ENCODE measurements around the gene SPEG.

SPEG gene

DNA sequence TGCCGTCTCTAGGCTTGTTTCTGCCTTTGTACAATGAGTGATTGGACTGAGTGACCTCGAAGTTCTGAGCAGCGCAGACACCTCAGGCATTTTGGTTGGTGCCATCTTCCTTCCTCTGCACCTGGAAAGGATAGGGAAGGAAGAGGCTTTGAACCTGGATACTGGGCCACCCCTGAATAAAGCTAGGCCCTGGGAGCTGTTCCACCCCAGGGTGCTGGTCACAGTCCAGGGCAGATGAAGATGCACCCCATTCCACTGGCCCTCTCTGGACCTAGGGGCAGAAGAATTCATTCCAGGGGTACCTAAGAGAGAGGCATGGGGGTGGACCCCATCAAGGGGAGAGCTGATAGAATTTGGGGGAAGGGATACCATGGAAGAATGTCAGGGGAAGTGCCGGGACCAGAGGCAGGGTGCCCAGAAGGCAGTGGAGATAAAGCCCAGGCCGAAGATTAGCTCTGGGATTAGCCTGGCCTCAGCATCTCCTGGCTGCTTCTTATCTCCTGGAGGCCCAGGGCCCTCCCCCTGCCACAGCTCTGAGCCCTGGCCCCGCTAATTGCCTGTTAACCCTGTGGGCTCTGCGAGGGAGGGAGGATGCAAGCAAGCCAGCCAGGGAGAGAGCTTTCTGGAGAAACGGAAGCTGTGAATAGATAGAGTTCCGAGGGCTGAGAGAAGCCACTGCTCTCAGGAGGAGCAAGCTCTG is 91.0 kb downstream of the SPEG start:
- peaks cover 43% of the 10 kb centered on the region for H3K27me3 ChIP-seq (replicated peaks; ENCODE audit: control insufficient read depth, insufficient read depth, low read length)
- H3K36me3 ChIP-seq (ENCODE audit: control insufficient read depth, insufficient read depth, low read length, severe bottlenecking) = no peaks in the 10 kb centered on the region
- no peak for DNase-seq (ENCODE audit: low read depth)
- H3K4me3 ChIP-seq (ENCODE audit: low read length) = no peak overlapping the region
- H3K4me1 ChIP-seq (ENCODE audit: control insufficient read depth, insufficient read depth, low read length) = peaks cover 14% of the 10 kb centered on the region
- H3K9me3 ChIP-seq (ENCODE audit: control insufficient read depth, low read length) = no peaks in the 10 kb centered on the region
- no peak overlapping the region for H3K9ac ChIP-seq (ENCODE audit: low read length)

DNA sequence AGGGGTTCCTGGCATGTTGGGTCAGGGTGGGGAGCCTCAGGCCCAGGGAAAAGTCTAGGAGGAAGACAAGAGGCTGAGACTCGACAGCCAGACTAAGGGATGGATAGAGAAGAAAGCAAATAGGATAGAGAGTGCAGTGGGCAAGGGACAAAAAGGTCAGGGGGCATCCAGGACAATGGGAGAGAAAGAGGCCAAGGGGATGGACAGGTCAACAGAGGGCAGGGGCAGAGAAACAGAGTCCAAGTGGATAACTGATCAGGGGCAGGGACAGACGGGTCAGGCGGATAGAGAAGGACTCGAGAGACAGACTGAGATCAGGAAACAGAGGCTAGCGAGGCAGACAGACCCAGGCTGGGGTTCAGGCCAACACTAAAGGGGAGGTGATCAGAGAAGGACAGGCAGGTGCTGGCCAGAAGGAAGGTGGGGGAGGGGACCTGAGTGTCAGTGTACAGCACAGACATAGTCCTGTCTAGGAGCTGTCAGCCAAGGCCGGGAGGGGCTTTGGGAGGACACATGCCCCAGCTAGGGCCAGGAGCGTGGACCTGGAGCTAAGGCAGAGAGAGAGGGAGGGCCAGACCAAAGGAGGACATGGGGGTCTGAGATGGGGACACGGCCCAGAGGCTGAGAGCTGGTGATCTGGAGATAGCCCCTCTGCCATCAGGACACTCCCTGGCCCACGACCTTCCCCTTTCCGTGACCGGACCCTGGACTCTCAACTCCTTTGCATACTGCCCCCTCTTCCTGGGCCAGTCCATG is 91.9 kb downstream of the SPEG start:
- peaks cover 10% of the 10 kb centered on the region for H3K4me1 ChIP-seq (ENCODE audit: control insufficient read depth, insufficient read depth, low read length)
- H3K9ac ChIP-seq (ENCODE audit: low read length) = no peak overlapping the region
- peaks cover 48% of the 10 kb centered on the region for H3K27me3 ChIP-seq (replicated peaks; ENCODE audit: control insufficient read depth, insufficient read depth, low read length)
- H3K9me3 ChIP-seq (ENCODE audit: control insufficient read depth, low read length) = no peaks in the 10 kb centered on the region
- H3K4me3 ChIP-seq (ENCODE audit: low read length) = no peak overlapping the region
- no peaks in the 10 kb centered on the region for H3K36me3 ChIP-seq (ENCODE audit: control insufficient read depth, insufficient read depth, low read length, severe bottlenecking)
- DNase-seq (ENCODE audit: low read depth) = no peak

DNA sequence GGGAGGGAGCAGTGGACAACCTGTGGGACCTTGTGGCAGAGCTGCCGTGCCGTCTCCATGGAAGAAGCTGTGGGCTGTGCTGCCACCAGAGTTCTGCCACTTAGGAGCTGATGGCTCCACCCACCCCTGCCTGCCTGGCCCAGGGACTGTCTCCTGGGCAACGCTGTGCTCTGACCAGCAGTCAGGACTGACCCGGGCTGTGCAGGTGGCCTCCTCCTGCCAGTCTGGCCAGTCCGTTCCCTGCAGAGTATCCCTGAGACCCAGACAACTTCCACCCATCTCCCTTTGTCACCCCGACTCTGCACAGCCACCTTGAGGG is 92.4 kb downstream of the SPEG start:
- H3K36me3 ChIP-seq (ENCODE audit: control insufficient read depth, insufficient read depth, low read length, severe bottlenecking) = no peaks in the 10 kb centered on the region
- no peaks in the 10 kb centered on the region for H3K9me3 ChIP-seq (ENCODE audit: control insufficient read depth, low read length)
- peaks cover 4% of the 10 kb centered on the region for H3K4me1 ChIP-seq (ENCODE audit: control insufficient read depth, insufficient read depth, low read length)
- DNase-seq (ENCODE audit: low read depth) = no peak
- peaks cover 50% of the 10 kb centered on the region for H3K27me3 ChIP-seq (replicated peaks; ENCODE audit: control insufficient read depth, insufficient read depth, low read length)
- no peak overlapping the region for H3K4me3 ChIP-seq (ENCODE audit: low read length)
- no peak overlapping the region for H3K9ac ChIP-seq (ENCODE audit: low read length)

DNA sequence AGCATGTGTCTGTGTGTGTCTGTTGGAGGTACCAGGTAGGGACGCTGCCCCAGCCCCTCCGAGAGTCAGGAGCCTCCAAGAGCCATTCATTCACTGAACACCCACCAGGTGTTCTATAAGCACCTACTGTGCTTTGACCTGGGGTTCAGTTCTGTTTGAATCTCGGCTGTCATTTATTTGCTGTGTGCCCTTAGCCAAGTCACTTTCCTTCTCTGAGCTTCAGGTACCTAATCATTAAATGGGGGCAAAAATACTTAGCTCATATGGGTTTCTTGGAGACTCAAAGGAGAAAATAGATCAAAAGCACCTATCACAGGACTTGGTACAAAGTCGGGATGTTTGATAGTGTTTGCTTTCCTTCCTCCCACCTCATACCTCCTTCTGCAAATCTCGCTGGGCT is 92.8 kb downstream of the SPEG start:
- Histone ChIP-seq H3K36me3 (ENCODE audit: control insufficient read depth, insufficient read depth, low read length, severe bottlenecking) (no peaks in the 10 kb centered on the region), H3K4me3 (ENCODE audit: low read length) (no peak overlapping the region), H3K9ac (ENCODE audit: low read length) (no peak overlapping the region), H3K9me3 (ENCODE audit: control insufficient read depth, low read length) (no peaks in the 10 kb centered on the region), H3K27me3 (replicated peaks; ENCODE audit: control insufficient read depth, insufficient read depth, low read length) (peaks cover 53% of the 10 kb centered on the region), H3K4me1 (ENCODE audit: control insufficient read depth, insufficient read depth, low read length) (peaks cover 3% of the 10 kb centered on the region)
- DNase-seq (ENCODE audit: low read depth) = no peak

DNA sequence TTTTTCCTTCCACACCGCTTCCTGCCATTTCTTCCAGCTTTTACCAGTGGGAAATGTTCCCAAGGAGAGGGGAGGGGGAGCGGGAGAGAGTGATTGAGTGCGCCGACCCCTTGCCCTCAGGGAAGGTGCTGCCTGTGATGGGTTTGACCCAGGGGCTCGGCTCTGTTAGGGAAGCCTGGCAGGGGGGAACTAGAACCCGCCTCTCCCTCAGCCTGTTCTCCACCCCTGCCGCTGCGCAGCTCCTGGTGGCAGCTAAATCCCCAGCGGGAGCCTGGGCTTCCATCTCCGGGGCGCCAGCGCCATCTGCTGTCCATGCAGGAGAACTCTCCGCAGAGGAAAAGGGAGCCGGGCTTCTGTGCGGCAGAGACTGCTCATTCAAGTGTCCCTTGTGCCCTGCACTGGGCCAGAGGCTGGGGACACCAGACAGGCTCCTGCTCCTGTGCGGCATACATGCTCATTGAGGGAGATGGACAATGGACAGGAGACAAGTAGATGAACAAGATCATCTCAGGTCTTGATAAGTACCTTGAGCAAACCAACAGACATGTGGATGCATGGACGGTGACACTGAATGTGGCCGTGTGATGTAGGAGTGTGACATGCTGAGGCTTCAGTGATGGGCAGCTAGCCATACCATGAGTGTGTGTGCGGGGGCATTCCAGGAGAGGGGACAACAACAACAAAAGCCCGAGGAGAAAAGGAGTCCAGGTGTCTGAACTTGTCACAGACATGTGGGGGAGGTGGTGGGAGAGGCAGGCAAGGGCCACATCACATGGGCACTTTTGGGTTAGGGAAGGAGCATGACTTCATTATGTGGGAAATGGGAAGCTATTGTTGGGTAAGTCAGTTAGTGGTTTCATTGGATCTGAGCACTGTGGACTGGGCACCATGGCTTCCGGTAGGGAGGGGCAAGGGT is 95.7 kb downstream of the SPEG start:
- H3K9ac ChIP-seq (ENCODE audit: low read length) = peak overlapping the region; percentile 35
- peaks cover 57% of the 10 kb centered on the region for H3K27me3 ChIP-seq (replicated peaks; ENCODE audit: control insufficient read depth, insufficient read depth, low read length)
- H3K9me3 ChIP-seq (ENCODE audit: control insufficient read depth, low read length) = no peaks in the 10 kb centered on the region
- H3K4me1 ChIP-seq (ENCODE audit: control insufficient read depth, insufficient read depth, low read length) = peaks cover 3% of the 10 kb centered on the region
- peak; percentile 94 for DNase-seq (ENCODE audit: low read depth)
- H3K4me3 ChIP-seq (ENCODE audit: low read length) = peak overlapping the region; percentile 56
- no peaks in the 10 kb centered on the region for H3K36me3 ChIP-seq (ENCODE audit: control insufficient read depth, insufficient read depth, low read length, severe bottlenecking)

DNA sequence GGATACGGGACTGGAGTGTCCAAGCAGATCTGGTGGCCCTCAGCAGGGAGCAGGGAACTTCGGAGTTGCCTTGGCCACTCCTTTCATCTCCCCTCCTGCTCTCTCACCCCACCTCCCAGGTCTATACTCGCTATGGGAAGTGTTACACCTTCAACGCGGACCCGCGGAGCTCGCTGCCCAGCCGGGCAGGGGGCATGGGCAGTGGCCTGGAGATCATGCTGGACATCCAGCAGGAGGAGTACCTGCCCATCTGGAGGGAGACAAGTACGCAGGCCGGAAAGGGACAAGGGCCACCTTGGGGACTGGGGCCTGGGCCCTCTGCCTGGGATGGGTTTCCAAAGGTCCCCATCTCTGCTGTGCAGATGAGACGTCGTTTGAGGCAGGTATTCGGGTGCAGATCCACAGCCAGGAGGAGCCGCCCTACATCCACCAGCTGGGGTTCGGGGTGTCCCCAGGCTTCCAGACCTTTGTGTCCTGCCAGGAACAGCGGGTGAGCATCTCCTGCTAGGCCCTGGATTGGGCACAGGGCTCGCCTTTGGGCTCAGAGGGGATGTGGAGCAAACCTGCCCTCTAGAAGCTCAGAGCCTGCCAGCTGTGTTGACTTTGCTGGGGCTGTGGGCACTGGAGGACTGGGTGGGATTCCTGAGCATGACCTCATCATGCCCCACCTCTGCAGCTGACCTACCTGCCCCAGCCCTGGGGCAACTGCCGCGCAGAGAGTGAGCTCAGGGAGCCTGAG is 97.2 kb downstream of the SPEG start:
- H3K4me1 ChIP-seq (ENCODE audit: control insufficient read depth, insufficient read depth, low read length) = peaks cover 3% of the 10 kb centered on the region
- H3K27me3 ChIP-seq (replicated peaks; ENCODE audit: control insufficient read depth, insufficient read depth, low read length) = peaks cover 50% of the 10 kb centered on the region
- no peak overlapping the region for H3K4me3 ChIP-seq (ENCODE audit: low read length)
- H3K9me3 ChIP-seq (ENCODE audit: control insufficient read depth, low read length) = no peaks in the 10 kb centered on the region
- no peak for DNase-seq (ENCODE audit: low read depth)
- no peak overlapping the region for H3K9ac ChIP-seq (ENCODE audit: low read length)
- no peaks in the 10 kb centered on the region for H3K36me3 ChIP-seq (ENCODE audit: control insufficient read depth, insufficient read depth, low read length, severe bottlenecking)

DNA sequence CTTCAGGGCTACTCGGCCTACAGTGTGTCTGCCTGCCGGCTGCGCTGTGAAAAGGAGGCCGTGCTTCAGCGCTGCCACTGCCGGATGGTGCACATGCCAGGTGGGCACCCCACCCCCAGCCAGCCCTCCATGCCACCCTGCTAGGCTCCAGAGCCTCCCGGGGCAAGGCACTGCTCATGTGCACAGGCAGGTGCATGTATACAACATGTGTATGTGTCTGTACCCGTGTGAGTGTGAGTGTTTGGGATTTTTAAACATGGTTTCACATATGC is 97.7 kb downstream of the SPEG start:
- Histone ChIP-seq H3K4me1 (ENCODE audit: control insufficient read depth, insufficient read depth, low read length) (peaks cover 3% of the 10 kb centered on the region), H3K36me3 (ENCODE audit: control insufficient read depth, insufficient read depth, low read length, severe bottlenecking) (no peaks in the 10 kb centered on the region), H3K4me3 (ENCODE audit: low read length) (no peak overlapping the region), H3K9ac (ENCODE audit: low read length) (no peak overlapping the region), H3K27me3 (replicated peaks; ENCODE audit: control insufficient read depth, insufficient read depth, low read length) (peaks cover 45% of the 10 kb centered on the region), H3K9me3 (ENCODE audit: control insufficient read depth, low read length) (no peaks in the 10 kb centered on the region)
- DNase-seq (ENCODE audit: low read depth) = no peak

DNA sequence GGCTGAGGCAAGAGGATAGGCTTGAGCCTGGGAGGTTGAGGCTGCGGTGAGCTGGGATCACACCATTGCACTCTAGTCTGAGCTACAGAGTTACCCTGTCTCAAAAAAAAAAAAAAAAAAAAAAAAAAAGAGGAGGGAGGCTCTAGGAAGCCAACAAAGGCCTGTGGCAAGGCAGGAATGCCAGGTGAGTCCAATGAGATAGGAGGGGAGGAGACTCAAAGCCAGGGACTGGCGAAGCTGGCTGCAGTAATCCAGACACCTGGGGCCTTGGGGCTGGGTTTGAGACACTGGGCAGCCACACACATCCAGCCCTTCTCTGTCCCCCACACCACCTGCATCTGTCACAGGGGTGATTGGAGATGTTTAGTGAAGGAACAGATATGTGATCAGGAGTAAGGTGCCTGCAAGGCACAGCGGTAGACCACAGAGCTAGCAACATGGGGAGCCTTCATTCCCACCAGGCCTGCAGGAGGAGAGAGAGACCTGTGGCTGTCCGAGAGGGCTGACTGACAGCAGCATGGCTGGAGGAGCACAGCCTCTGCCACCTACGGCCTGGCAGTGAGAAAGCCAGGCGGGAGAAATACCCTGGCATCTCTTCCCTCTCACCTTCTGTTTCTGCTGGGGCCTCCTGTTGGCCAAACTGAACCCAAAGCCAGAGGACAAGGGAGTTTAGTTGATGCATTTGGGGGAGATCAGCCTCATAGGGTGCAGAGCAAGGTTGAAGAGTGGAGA is 99.5 kb downstream of the SPEG start:
- no peak for DNase-seq (ENCODE audit: low read depth)
- H3K9ac ChIP-seq (ENCODE audit: low read length) = no peak overlapping the region
- peaks cover 34% of the 10 kb centered on the region for H3K27me3 ChIP-seq (replicated peaks; ENCODE audit: control insufficient read depth, insufficient read depth, low read length)
- no peak overlapping the region for H3K4me3 ChIP-seq (ENCODE audit: low read length)
- peaks cover 16% of the 10 kb centered on the region for H3K4me1 ChIP-seq (ENCODE audit: control insufficient read depth, insufficient read depth, low read length)
- H3K9me3 ChIP-seq (ENCODE audit: control insufficient read depth, low read length) = no peaks in the 10 kb centered on the region
- H3K36me3 ChIP-seq (ENCODE audit: control insufficient read depth, insufficient read depth, low read length, severe bottlenecking) = peaks cover 2% of the 10 kb centered on the region

DNA sequence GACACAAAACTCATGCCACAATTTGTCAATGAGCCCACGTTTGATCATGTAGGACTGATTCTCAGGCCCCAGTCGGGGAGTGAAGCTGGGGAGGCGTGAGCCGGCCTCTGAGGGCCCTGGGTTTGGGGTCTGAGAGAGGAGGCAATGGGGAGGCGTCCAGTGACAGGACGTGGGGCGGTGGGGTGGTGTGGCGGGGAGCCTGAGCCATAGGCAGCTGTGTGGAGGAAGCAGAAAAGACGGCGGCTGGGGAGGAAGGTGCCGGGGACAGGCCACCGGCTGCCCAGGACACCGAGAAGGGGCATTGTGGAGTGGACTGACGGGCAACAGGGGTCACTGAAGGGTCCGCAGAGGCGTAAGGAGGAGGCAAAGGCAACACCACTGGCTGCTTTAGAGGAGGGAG is 101.8 kb downstream of the SPEG start:
- DNase-seq (ENCODE audit: low read depth) = no peak
- H3K36me3 ChIP-seq (ENCODE audit: control insufficient read depth, insufficient read depth, low read length, severe bottlenecking) = peaks cover 25% of the 10 kb centered on the region
- no peaks in the 10 kb centered on the region for H3K9me3 ChIP-seq (ENCODE audit: control insufficient read depth, low read length)
- H3K4me3 ChIP-seq (ENCODE audit: low read length) = no peak overlapping the region
- H3K4me1 ChIP-seq (ENCODE audit: control insufficient read depth, insufficient read depth, low read length) = peaks cover 13% of the 10 kb centered on the region
- H3K9ac ChIP-seq (ENCODE audit: low read length) = no peak overlapping the region
- peaks cover 17% of the 10 kb centered on the region for H3K27me3 ChIP-seq (replicated peaks; ENCODE audit: control insufficient read depth, insufficient read depth, low read length)

DNA sequence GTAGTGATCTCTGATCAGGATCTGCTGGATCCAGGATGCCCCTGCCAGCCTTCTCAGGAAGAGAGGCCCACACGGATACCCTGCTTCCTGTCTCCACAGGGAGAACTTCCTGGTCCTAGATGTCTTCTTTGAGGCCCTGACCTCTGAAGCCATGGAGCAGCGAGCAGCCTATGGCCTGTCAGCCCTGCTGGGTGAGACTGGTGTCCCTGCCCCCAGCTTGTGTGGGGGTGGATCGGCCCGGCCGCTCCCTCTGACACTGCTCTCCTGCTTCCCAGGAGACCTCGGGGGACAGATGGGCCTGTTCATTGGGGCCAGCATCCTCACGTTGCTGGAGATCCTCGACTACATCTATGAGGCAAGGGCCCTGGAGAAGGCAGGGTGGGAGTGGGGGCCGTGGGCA is 102.3 kb downstream of the SPEG start:
- DNase-seq (ENCODE audit: low read depth) = no peak
- Histone ChIP-seq H3K9ac (ENCODE audit: low read length) (no peak overlapping the region), H3K36me3 (ENCODE audit: control insufficient read depth, insufficient read depth, low read length, severe bottlenecking) (peaks cover 25% of the 10 kb centered on the region), H3K27me3 (replicated peaks; ENCODE audit: control insufficient read depth, insufficient read depth, low read length) (peaks cover 13% of the 10 kb centered on the region), H3K9me3 (ENCODE audit: control insufficient read depth, low read length) (no peaks in the 10 kb centered on the region), H3K4me3 (ENCODE audit: low read length) (no peak overlapping the region), H3K4me1 (ENCODE audit: control insufficient read depth, insufficient read depth, low read length) (peaks cover 16% of the 10 kb centered on the region)
